Activated B cell treated with CpG ODN at 0.5 μM for 24 hours (primary cell): ENCODE data around the gene SLC5A2. TPM values are rescaled to one million over a fixed set of nuclear protein-coding genes. Genes with fewer than 3 reads are reported as not detected.

Experiments used
- ATAC-seq: fragments of 200-7000 bp; cut with Tn5 transposase; one replicate; pipeline ENCODE4 v1.10.0; 2021; ENCODE audit warnings: low read depth, mild to moderate bottlenecking, moderate library complexity
- CTCF ChIA-PET: fragments of 350-600 bp; sonication (Branson Sonifier 250); formaldehyde crosslinking; loops from one replicate; lab custom pipeline; 2021; ENCODE audit warnings: antibody characterized with exemption; lab: Charles Lee
- POLR2A ChIA-PET: fragments of 350-600 bp; sonication (Branson Sonifier 250); formaldehyde crosslinking; loops from one replicate; lab custom pipeline; 2021; ENCODE audit warnings: antibody characterized with exemption; lab: Charles Lee
- DNase-seq: peaks from one replicate; pipeline ENCODE4 v3.0.0; 2022
- H3K27ac Mint-ChIP-seq: one replicate; pipeline ENCODE4 v1.8.0; 2020; ENCODE audit warnings: mixed read lengths
- H3K27me3 Mint-ChIP-seq: one replicate; pipeline ENCODE4 v1.8.0; 2021; ENCODE audit warnings: mixed read lengths
- H3K36me3 Mint-ChIP-seq: one replicate; pipeline ENCODE4 v1.8.0; 2021; ENCODE audit warnings: low read depth, mixed read lengths
- H3K4me1 Mint-ChIP-seq: one replicate; pipeline ENCODE4 v1.8.0; 2021; ENCODE audit warnings: mixed read lengths
- H3K4me3 Mint-ChIP-seq: one replicate; pipeline ENCODE4 v1.8.0; 2020; ENCODE audit warnings: mild to moderate bottlenecking, mixed read lengths
- H3K9me3 Mint-ChIP-seq: one replicate; pipeline ENCODE4 v1.8.0; 2020; ENCODE audit warnings: mixed read lengths
- intact Hi-C: fragments of 100-400 bp; cut with micrococcal nuclease; formaldehyde crosslinking; loops from one replicate; pipeline ENCODE4 v1.15.1; 2024
- total RNA-seq: library from RNA; stranded (reverse); gene quantifications from 2 replicates; pipeline ENCODE4 v1.2.3, GENCODE V29; 2022
- TF ChIP-seq, protein P1 (sequence below): fragments of 200-600 bp; IDR thresholded peaks from one replicate; pipeline ENCODE4 v1.8.0; 2022; ENCODE audit warnings: antibody characterized with exemption, mild to moderate bottlenecking

The SLC5A2 gene
- total RNA-seq, 1 donor from 2014 or later = not detected

- TF ChIP-seq, protein P1, sequence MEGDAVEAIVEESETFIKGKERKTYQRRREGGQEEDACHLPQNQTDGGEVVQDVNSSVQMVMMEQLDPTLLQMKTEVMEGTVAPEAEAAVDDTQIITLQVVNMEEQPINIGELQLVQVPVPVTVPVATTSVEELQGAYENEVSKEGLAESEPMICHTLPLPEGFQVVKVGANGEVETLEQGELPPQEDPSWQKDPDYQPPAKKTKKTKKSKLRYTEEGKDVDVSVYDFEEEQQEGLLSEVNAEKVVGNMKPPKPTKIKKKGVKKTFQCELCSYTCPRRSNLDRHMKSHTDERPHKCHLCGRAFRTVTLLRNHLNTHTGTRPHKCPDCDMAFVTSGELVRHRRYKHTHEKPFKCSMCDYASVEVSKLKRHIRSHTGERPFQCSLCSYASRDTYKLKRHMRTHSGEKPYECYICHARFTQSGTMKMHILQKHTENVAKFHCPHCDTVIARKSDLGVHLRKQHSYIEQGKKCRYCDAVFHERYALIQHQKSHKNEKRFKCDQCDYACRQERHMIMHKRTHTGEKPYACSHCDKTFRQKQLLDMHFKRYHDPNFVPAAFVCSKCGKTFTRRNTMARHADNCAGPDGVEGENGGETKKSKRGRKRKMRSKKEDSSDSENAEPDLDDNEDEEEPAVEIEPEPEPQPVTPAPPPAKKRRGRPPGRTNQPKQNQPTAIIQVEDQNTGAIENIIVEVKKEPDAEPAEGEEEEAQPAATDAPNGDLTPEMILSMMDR = no peak
- Mint-ChIP-seq H3K4me3 (no peak overlapping the region), H3K27ac (no peak overlapping the region), H3K4me1 (peaks cover 28% of the 10 kb centered on the region), H3K36me3 (peaks cover 5% of the 10 kb centered on the region), H3K9me3 (no peaks in the 10 kb centered on the region), H3K27me3 (no peaks in the 10 kb centered on the region)
- POLR2A ChIA-PET = interaction anchor here (0.7 to 1.0 kb wide), 2 partner anchors 11 to 251 kb away, joined by 3 to 4 read pairs; no protein-coding TSS in a partner anchor
- CTCF ChIA-PET = interaction anchor here (1.0 kb wide), 1 partner anchor 9 kb away, joined by 3 read pairs; no protein-coding TSS in a partner anchor
- DNase-seq (no peak), ATAC-seq (no peak)
- intact Hi-C loops = no loop called here
Observed at GRCh38 chr16:31451681-31452351, 31.1 kb upstream of the SLC5A2 start.

- Mint-ChIP-seq H3K4me1 (peaks cover 37% of the 10 kb centered on the region), H3K27ac (no peak overlapping the region), H3K27me3 (no peaks in the 10 kb centered on the region), H3K4me3 (no peak overlapping the region), H3K9me3 (no peaks in the 10 kb centered on the region), H3K36me3 (peaks cover 5% of the 10 kb centered on the region)
- ATAC-seq = no peak
- POLR2A ChIA-PET = interaction anchor here (0.7 kb wide), 1 partner anchor 252 kb away, joined by 4 read pairs; no protein-coding TSS in a partner anchor
- intact Hi-C loops = no loop called here
- CTCF ChIA-PET = interaction anchor here (1.0 kb wide), 1 partner anchor 8 kb away, joined by 3 read pairs; no protein-coding TSS in a partner anchor
- DNase-seq = no peak
- TF ChIP-seq, protein P1 = no peak
Observed at GRCh38 chr16:31452631-31453106, 30.3 kb upstream of the SLC5A2 start.

- POLR2A ChIA-PET = no interaction called here
- DNase-seq (no peak), ATAC-seq (no peak)
- H3K27me3 Mint-ChIP-seq = no peaks in the 10 kb centered on the region
- peaks cover 43% of the 10 kb centered on the region for H3K4me1 Mint-ChIP-seq
- H3K36me3 Mint-ChIP-seq = peaks cover 11% of the 10 kb centered on the region
- no peak overlapping the region for H3K4me3 Mint-ChIP-seq
- no peaks in the 10 kb centered on the region for H3K9me3 Mint-ChIP-seq
- intact Hi-C loops = no loop called here
- peak overlapping the region; percentile 25 for H3K27ac Mint-ChIP-seq
- TF ChIP-seq, protein P1 = no peak
- CTCF ChIA-PET = interaction anchor here (1.3 kb wide), 1 partner anchor 11 kb away, joined by 3 read pairs; the partner anchor contains the start of gene ZNF843
Observed at GRCh38 chr16:31453255-31454204, 29.4 kb upstream of the SLC5A2 start.

DNA sequence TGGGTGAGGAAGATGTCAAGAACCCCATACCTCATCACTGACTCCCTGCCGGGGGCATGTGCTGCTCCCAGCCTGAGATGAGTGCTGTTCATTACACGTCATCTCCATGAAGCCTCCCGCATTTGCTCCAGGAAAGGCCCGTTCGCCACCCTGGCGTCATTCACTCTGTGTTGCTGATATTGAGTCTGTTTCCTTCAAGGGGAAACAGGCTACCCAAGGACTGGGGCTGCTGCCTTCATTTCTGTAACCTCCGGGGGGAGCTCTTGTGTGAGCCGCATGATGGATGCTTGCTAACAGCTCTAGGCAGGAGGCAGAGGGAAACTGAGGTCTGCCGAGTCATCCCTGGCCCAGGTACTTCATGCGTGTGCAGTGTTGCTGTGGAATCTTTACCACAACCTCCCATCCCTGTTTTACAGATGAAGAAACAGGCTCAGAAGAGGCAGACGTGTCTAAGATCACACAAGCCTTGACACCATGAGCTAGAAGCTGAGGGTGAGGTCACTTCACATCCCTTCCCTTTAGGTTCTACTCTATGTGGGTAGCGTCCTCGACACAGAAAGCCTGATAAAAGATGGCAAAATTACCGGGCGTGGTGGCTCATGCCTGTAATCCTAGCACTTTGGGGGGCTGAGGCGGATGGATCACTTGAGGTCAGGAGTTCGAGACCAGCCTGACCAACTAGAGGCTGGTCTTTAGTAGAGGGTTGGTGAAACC is 27.2 kb upstream of the SLC5A2 start:
- ChIA-PET POLR2A (interaction anchor here (0.6 kb wide), 1 partner anchor 53 kb away, joined by 3 read pairs; the partner anchor contains the start of gene RUSF1), CTCF (interaction anchor here (1.0 kb wide), 1 partner anchor 471 kb away, joined by 3 read pairs; the partner anchor contains the start of gene HSD3B7)
- TF ChIP-seq, protein P1 = no peak
- H3K4me3 Mint-ChIP-seq = peak overlapping the region; percentile 3
- H3K27ac Mint-ChIP-seq = peak overlapping the region; percentile 42
- H3K9me3 Mint-ChIP-seq = no peaks in the 10 kb centered on the region
- intact Hi-C loops = loop anchor here (5.0 kb wide), 2 partner anchors 242 to 257 kb away; a partner anchor contains a TSS
- no peaks in the 10 kb centered on the region for H3K27me3 Mint-ChIP-seq
- H3K36me3 Mint-ChIP-seq = peaks cover 16% of the 10 kb centered on the region
- H3K4me1 Mint-ChIP-seq = peaks cover 53% of the 10 kb centered on the region
- ATAC-seq = no peak
- DNase-seq = no peak
